Astrocyte (in vitro differentiated cells and primary cell): ENCODE data around the gene SLC18A3.

Source experiments
- CTCF ChIP-seq: IDR thresholded peaks from 2 replicates; pipeline ENCODE4 v1.5.1; 2011; ENCODE audit warnings: low read depth, mild to moderate bottlenecking, inconsistent platforms, low read length, moderate library complexity; ENCODE audit not compliant: insufficient read depth
- EZH2 ChIP-seq: IDR thresholded peaks from 2 replicates; pipeline ENCODE4 v1.6.1; 2012; ENCODE audit warnings: mild to moderate bottlenecking, low read length, inconsistent platforms; ENCODE audit not compliant: insufficient read depth

- TF ChIP-seq CTCF = no peak
- TF ChIP-seq EZH2 = no peak
Observed at GRCh38 chr10:49609006-49609282, 1.2 kb upstream of the SLC18A3 start.
